KMS-11 (cell line): Measurements from ENCODE around the gene WDR5B.
A peak's percentile ranks its signal among the peaks of the same experiment; 100 is the strongest.

Experiments
- H2AFZ ChIP-seq: fragments of 200-600 bp; sonication (generic); 2 replicates; pipeline ENCODE4 v1.6.1; 2016; ENCODE audit warnings: antibody characterized with exemption, mixed run types, low read depth
- H3K27ac ChIP-seq: fragments of 200-600 bp; sonication (generic); 2 replicates; pipeline ENCODE4 v1.6.1; 2016; ENCODE audit warnings: mild to moderate bottlenecking, mixed run types
- H3K27me3 ChIP-seq: fragments of 200-600 bp; sonication (generic); 2 replicates; pipeline ENCODE4 v1.6.1; 2017; ENCODE audit warnings: mild to moderate bottlenecking, low read depth, mixed run types, moderate library complexity; ENCODE audit not compliant: insufficient read depth
- H3K36me3 ChIP-seq: fragments of 200-600 bp; sonication (generic); 2 replicates; pipeline ENCODE4 v1.6.1; 2017; ENCODE audit warnings: mild to moderate bottlenecking, mixed run types; ENCODE audit not compliant: insufficient read depth
- H3K4me1 ChIP-seq: fragments of 200-600 bp; sonication (generic); 2 replicates; pipeline ENCODE4 v1.6.1; 2016; ENCODE audit warnings: mild to moderate bottlenecking, low read depth, mixed run types; ENCODE audit not compliant: poor library complexity, severe bottlenecking
- H3K4me2 ChIP-seq: fragments of 200-600 bp; sonication (generic); 2 replicates; pipeline ENCODE4 v1.7.0; 2016; ENCODE audit warnings: mild to moderate bottlenecking, mixed run types
- H3K4me3 ChIP-seq: fragments of 200-600 bp; sonication (generic); IDR thresholded peaks from 2 replicates; pipeline ENCODE4 v1.6.1; 2017; ENCODE audit warnings: low read depth, low read length, mixed read lengths; ENCODE audit not compliant: insufficient read depth
- H3K79me2 ChIP-seq: fragments of 200-600 bp; sonication (generic); 2 replicates; pipeline ENCODE4 v1.6.1; 2016; ENCODE audit warnings: low read depth, mixed run types; ENCODE audit not compliant: insufficient read depth
- H3K9ac ChIP-seq: fragments of 200-600 bp; sonication (generic); 2 replicates; pipeline ENCODE4 v1.6.1; 2016; ENCODE audit warnings: mild to moderate bottlenecking, mixed run types
- H4K20me1 ChIP-seq: fragments of 200-600 bp; sonication (generic); 2 replicates; pipeline ENCODE4 v1.6.1; 2016; ENCODE audit warnings: mild to moderate bottlenecking, mixed run types; ENCODE audit not compliant: insufficient read depth
- TF ChIP-seq, protein P1 (sequence below): fragments of 200-600 bp; sonication (generic); conservative IDR thresholded peaks from 2 replicates; pipeline ENCODE4 v1.6.1; 2017; ENCODE audit warnings: low read depth, mild to moderate bottlenecking, antibody characterized with exemption, low read length, moderate library complexity, mixed read lengths

Gene WDR5B

DNA sequence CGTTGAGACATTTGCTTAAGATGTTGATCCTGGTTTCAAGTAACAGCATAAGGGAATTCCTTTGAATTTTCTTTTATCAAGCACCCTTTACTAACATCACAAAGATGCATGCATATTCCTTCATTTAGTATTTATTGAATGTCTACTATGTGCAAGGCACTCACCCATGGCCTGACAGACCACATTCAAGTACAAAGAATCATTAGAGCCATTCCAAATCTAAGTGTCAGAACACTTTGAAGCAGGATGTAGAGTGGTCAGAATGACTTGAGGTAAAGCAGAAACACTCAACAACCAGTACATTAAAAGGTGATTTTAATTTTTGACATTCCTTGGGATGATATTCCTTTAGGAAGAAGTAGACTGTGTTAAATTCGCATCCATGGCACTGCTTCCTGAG lies 6.0 kb upstream of the WDR5B start:
- Histone ChIP-seq H3K4me3 (no peak overlapping the region), H3K79me2 (0 out of 2 replicates have a peak, but pooled peaks cover 11% of the 10 kb centered on the region), H3K4me1 (peaks cover 9% of the 10 kb centered on the region), H4K20me1 (no peaks in the 10 kb centered on the region), H3K9ac (no peak overlapping the region), H2AFZ (no peak overlapping the region), H3K27ac (no peak overlapping the region), H3K4me2 (no peak overlapping the region), H3K36me3 (no peaks in the 10 kb centered on the region; the same call in 1 of the 2 replicates), H3K27me3 (no peaks in the 10 kb centered on the region)
- TF ChIP-seq, protein P1, sequence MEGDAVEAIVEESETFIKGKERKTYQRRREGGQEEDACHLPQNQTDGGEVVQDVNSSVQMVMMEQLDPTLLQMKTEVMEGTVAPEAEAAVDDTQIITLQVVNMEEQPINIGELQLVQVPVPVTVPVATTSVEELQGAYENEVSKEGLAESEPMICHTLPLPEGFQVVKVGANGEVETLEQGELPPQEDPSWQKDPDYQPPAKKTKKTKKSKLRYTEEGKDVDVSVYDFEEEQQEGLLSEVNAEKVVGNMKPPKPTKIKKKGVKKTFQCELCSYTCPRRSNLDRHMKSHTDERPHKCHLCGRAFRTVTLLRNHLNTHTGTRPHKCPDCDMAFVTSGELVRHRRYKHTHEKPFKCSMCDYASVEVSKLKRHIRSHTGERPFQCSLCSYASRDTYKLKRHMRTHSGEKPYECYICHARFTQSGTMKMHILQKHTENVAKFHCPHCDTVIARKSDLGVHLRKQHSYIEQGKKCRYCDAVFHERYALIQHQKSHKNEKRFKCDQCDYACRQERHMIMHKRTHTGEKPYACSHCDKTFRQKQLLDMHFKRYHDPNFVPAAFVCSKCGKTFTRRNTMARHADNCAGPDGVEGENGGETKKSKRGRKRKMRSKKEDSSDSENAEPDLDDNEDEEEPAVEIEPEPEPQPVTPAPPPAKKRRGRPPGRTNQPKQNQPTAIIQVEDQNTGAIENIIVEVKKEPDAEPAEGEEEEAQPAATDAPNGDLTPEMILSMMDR = no peak

DNA sequence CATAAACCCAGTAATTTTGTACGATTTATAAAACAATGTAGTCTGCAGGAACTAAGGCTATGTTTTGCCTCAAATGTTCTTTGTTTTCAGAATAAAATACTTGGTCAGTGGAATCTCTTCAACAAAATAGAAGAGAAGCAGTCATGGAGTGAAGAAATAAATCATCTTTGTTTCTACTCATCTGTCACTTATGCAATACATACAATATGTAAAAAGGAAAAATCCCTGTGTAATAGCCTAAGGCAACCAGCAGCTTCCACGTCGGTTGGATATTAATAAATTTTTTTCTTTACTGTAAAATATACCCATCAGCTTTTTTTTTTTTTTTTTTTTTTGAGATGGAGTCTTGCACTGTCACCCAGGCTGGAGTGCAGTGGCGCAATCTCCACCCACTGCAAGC lies 5.2 kb upstream of the WDR5B start:
- Histone ChIP-seq H3K9ac (no peak overlapping the region), H3K4me1 (peaks cover 9% of the 10 kb centered on the region), H3K79me2 (0 out of 2 replicates have a peak, but pooled peaks cover 12% of the 10 kb centered on the region), H4K20me1 (no peaks in the 10 kb centered on the region), H3K36me3 (no peaks in the 10 kb centered on the region; the same call in 1 of the 2 replicates), H3K27me3 (no peaks in the 10 kb centered on the region), H3K4me2 (no peak overlapping the region), H2AFZ (no peak overlapping the region), H3K4me3 (no peak overlapping the region), H3K27ac (no peak overlapping the region)
- TF ChIP-seq, protein P1 = no peak

DNA sequence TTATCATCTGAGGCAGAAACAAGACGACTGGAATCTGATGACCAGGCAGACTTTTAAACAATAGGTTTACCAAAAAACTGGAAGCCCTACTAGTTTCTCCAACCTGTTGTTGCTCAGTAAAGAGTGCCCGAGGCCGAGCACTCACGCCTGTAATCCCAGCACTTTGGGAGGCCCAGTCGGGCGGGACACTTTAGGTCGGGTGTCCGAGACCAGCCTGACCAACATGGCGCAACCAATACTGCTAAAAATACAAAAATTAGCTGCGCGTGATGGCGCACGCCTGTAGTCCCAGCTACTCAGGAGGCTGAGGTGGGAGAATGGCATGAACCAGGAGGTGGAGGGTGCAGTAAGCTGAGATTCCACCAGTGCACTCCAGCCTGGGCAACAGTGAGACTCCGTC lies 1.1 kb upstream of the WDR5B start:
- TF ChIP-seq, protein P1 = no peak
- H3K27ac ChIP-seq = peak overlapping the region; percentile 96
- H3K9ac ChIP-seq = peak overlapping the region; percentile 76; the same call in 1 of the 2 replicates
- 0 out of 2 replicates have a peak overlapping the region, but pooled peaks have one; percentile 65 for H2AFZ ChIP-seq
- peaks cover 24% of the 10 kb centered on the region for H3K4me1 ChIP-seq
- H3K4me3 ChIP-seq = no peak overlapping the region
- no peaks in the 10 kb centered on the region for H3K27me3 ChIP-seq
- 0 out of 2 replicates have a peak, but pooled peaks cover 12% of the 10 kb centered on the region for H3K79me2 ChIP-seq
- H3K36me3 ChIP-seq = no peaks in the 10 kb centered on the region
- H4K20me1 ChIP-seq = no peaks in the 10 kb centered on the region
- H3K4me2 ChIP-seq = peak overlapping the region; percentile 71

DNA sequence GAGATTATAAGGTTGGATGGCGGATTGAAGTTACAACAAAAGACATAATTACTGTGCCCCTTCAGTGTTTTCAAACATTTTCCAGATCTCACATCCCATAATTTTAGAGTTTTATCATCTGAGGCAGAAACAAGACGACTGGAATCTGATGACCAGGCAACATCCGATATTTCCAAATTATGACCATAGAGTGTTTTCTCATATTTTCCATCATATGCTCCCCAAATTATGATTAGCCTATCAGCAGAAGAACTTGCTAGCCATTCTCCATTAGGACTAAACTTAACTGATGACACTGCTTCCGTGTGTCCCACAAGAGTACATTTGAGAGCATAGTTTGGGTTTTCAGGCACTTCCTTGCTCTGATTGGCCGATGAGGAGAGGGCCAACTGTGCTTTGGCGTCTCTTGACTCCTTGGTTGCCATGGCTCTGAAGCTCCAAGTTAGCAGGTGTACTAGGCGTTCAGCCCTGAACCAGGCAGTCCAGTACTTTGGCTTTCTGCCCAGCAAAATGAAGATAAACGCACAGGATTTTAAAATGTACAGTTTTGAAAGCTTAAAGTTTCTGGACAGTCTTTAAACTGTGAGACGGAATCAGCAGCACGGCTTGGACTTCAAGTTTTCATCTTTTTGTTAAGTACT lies 638 bp downstream of the WDR5B start:
- H2AFZ ChIP-seq = peak overlapping the region; percentile 65
- no peaks in the 10 kb centered on the region for H3K27me3 ChIP-seq
- no peaks in the 10 kb centered on the region for H3K36me3 ChIP-seq
- peak overlapping the region; percentile 88 for H3K4me2 ChIP-seq
- H4K20me1 ChIP-seq = no peaks in the 10 kb centered on the region
- H3K27ac ChIP-seq = peak overlapping the region; percentile 96
- TF ChIP-seq, protein P1 = no peak
- peaks cover 24% of the 10 kb centered on the region for H3K4me1 ChIP-seq
- peak overlapping the region; percentile 76 for H3K9ac ChIP-seq
- peak overlapping the region; percentile 27 for H3K4me3 ChIP-seq
- 0 out of 2 replicates have a peak, but pooled peaks cover 8% of the 10 kb centered on the region for H3K79me2 ChIP-seq
